Spinal cord (tissue), 10 donors: ENCODE measurements around the gene ODF2. TPM values are rescaled to one million over a fixed set of nuclear protein-coding genes. Genes with fewer than 3 reads are reported as not detected.
A peak's percentile ranks its signal among the peaks of the same experiment; 100 is the strongest.

ENCODE experiments used
- DNase-seq, 6 donors: peaks; one replicate each; pipeline versions ENCODE4 v3.0.0 to v3.0.0-alpha.2; 2013 to 2015; ENCODE audit warnings: low spot score in 6 of 6, low read depth in 4 of 6
- H3K27ac ChIP-seq: one replicate; pipeline ENCODE4 v1.5.1; 2013; ENCODE audit warnings: low read depth, low read length, control low read depth
- H3K27me3 ChIP-seq: one replicate; pipeline ENCODE4 v1.6.1; 2013; ENCODE audit warnings: low read length; ENCODE audit not compliant: control insufficient read depth, insufficient read depth
- H3K36me3 ChIP-seq: one replicate; pipeline ENCODE4 v1.6.1; 2013; ENCODE audit warnings: low read length; ENCODE audit not compliant: control insufficient read depth, insufficient read depth
- H3K4me1 ChIP-seq: one replicate; pipeline ENCODE4 v1.6.1; 2013; ENCODE audit warnings: low read length; ENCODE audit not compliant: control insufficient read depth, insufficient read depth
- H3K4me3 ChIP-seq: one replicate; pipeline ENCODE4 v1.5.1; 2013; ENCODE audit warnings: low read depth, low read length, control low read depth
- H3K9me3 ChIP-seq: one replicate; pipeline ENCODE4 v1.6.1; 2013; ENCODE audit warnings: low read length; ENCODE audit not compliant: control insufficient read depth, insufficient read depth
- WGBS: methylation state at CpG from one replicate; pipeline ENCODE4 v1.1.5; 2013; ENCODE audit warnings: missing lambda C conversion rate; ENCODE audit not compliant: insufficient coverage; 5-methylcytosine and 5-hydroxymethylcytosine counted together
- polyA plus RNA-seq, 2 donors: library from polyadenylated mRNA; unstranded; fragments of 120-200 nt; gene quantifications; one replicate each; pipeline ENCODE4 v1.2.1, GENCODE V29; 2013; ENCODE audit not compliant: insufficient read length in 2 of 2
- small RNA-seq: library from RNA; depleted of rRNA; stranded (forward); fragments of <200 nt; gene quantifications from one replicate; pipeline ENCODE3, GENCODE V24; 2014; ENCODE audit warnings: low replicate concordance
- total RNA-seq, 2 donors: library from RNA; depleted of rRNA in 1 of 2; stranded (reverse); fragments of 120-200 nt in 1 of 2; fragments of >200 nt in 1 of 2; gene quantifications; one replicate each; pipeline versions ENCODE4 v1.2.3 to v1.2.4, GENCODE V29; 2013 to 2014
- donor health status: healthy.

Gene ODF2
- total and polyA plus RNA-seq, 4 donors = 21.2 to 67.8 (median 50.2) TPM

- Histone ChIP-seq H3K27ac (no peak overlapping the region), H3K36me3 (peaks cover 67% of the 10 kb centered on the region), H3K27me3 (no peaks in the 10 kb centered on the region), H3K4me1 (no peaks in the 10 kb centered on the region), H3K9me3 (no peaks in the 10 kb centered on the region), H3K4me3 (no peak overlapping the region)
- no peak for DNase-seq
- WGBS = no CpG with 5 or more reads among the region's 4 CpGs
Observed at GRCh38 chr9:128532581-128532980, 76.8 kb downstream of the ODF2 start.

GRCh38 chr9:128540634-128541360, 85.0 kb downstream of the ODF2 start:
- Histone ChIP-seq H3K27me3 (no peaks in the 10 kb centered on the region), H3K9me3 (no peaks in the 10 kb centered on the region), H3K27ac (no peak overlapping the region), H3K4me1 (no peaks in the 10 kb centered on the region), H3K4me3 (no peak overlapping the region), H3K36me3 (peaks cover 45% of the 10 kb centered on the region)
- no peak for DNase-seq
- WGBS = no CpG with 5 or more reads among the region's 3 CpGs

- no peak overlapping the region for H3K27ac ChIP-seq
- H3K27me3 ChIP-seq = no peaks in the 10 kb centered on the region
- H3K9me3 ChIP-seq = no peaks in the 10 kb centered on the region
- peaks cover 20% of the 10 kb centered on the region for H3K4me1 ChIP-seq
- WGBS = 94% methylated on average over 3 of the region's 3 CpGs
- DNase-seq = no peak
- H3K36me3 ChIP-seq = peaks cover 13% of the 10 kb centered on the region
- no peak overlapping the region for H3K4me3 ChIP-seq
Observed at GRCh38 chr9:128546504-128546903, 90.7 kb downstream of the ODF2 start.

- WGBS = 87% methylated on average over 6 of the region's 7 CpGs
- H3K27me3 ChIP-seq = no peaks in the 10 kb centered on the region
- H3K4me1 ChIP-seq = peaks cover 25% of the 10 kb centered on the region
- no peaks in the 10 kb centered on the region for H3K36me3 ChIP-seq
- no peak overlapping the region for H3K27ac ChIP-seq
- no peaks in the 10 kb centered on the region for H3K9me3 ChIP-seq
- H3K4me3 ChIP-seq = no peak overlapping the region
- DNase-seq = no peak
Observed at GRCh38 chr9:128548876-128549275, 93.1 kb downstream of the ODF2 start.

- Histone ChIP-seq H3K27me3 (no peaks in the 10 kb centered on the region), H3K4me3 (no peak overlapping the region), H3K27ac (peak overlapping the region; percentile 96), H3K4me1 (peaks cover 29% of the 10 kb centered on the region), H3K9me3 (no peaks in the 10 kb centered on the region), H3K36me3 (no peaks in the 10 kb centered on the region)
- DNase-seq = peak in 1 of 6 donors; percentile 31
- no CpG with 5 or more reads among the region's 2 CpGs for WGBS
Observed at GRCh38 chr9:128550226-128550625, 94.4 kb downstream of the ODF2 start.

Small RNA genes within 50 kb of the gene (small RNA-seq; reads per million reads assigned to genes)
- not detected for gene RNU7-171P

Other genes with a start within 250 kb of the ODF2 start
- gene GOLGA2, start 180.0 kb upstream of the ODF2 start, total RNA-seq = 10 to 100 TPM; 70.6 to 95.8 TPM
- 100 to 1,000 TPM in 1 of 2 donors, 10 to 100 TPM in 1; 76.2 to 119 TPM for gene GOLGA2, start 180.0 kb upstream of the ODF2 start, polyA plus RNA-seq
- gene SWI5, start 179.7 kb upstream of the ODF2 start, total RNA-seq = 10 to 100 TPM; 14.1 to 41.2 TPM
- 10 to 100 TPM; 22.6 to 27.5 TPM for gene SWI5, start 179.7 kb upstream of the ODF2 start, polyA plus RNA-seq
- gene TRUB2, start 133.6 kb upstream of the ODF2 start, total RNA-seq = 10 to 100 TPM; 20.5 to 34.8 TPM
- 10 to 100 TPM; 44.7 to 46.3 TPM for gene TRUB2, start 133.6 kb upstream of the ODF2 start, polyA plus RNA-seq
- gene COQ4, start 133.2 kb upstream of the ODF2 start, total RNA-seq = 10 to 100 TPM; 20.6 to 60.4 TPM
- gene COQ4, start 133.2 kb upstream of the ODF2 start, polyA plus RNA-seq = 10 to 100 TPM; 73.0 to 94.9 TPM
- 10 to 100 TPM; 23.1 to 36.3 TPM for gene SLC27A4, start 115.5 kb upstream of the ODF2 start, total RNA-seq
- gene SLC27A4, start 115.5 kb upstream of the ODF2 start, polyA plus RNA-seq = 10 to 100 TPM; 53.7 to 56.8 TPM
- gene URM1, start 84.6 kb upstream of the ODF2 start, total RNA-seq = 10 to 100 TPM; 28.4 to 47.2 TPM
- 10 to 100 TPM; 79.4 to 80.6 TPM for gene URM1, start 84.6 kb upstream of the ODF2 start, polyA plus RNA-seq
- gene CERCAM, start 35.1 kb upstream of the ODF2 start, total RNA-seq = 10 to 100 TPM; 27.5 to 32.5 TPM
- 10 to 100 TPM; 48.6 to 74.1 TPM for gene CERCAM, start 35.1 kb upstream of the ODF2 start, polyA plus RNA-seq
- gene GLE1, start 48.7 kb downstream of the ODF2 start, total RNA-seq = 10 to 100 TPM; 14.8 to 27.8 TPM
- gene GLE1, start 48.7 kb downstream of the ODF2 start, polyA plus RNA-seq = 10 to 100 TPM; 20.8 to 21.1 TPM
- gene SPTAN1, start 96.6 kb downstream of the ODF2 start, total RNA-seq = 100 to 1,000 TPM; 523 to 740 TPM
- gene SPTAN1, start 96.6 kb downstream of the ODF2 start, polyA plus RNA-seq = 1,000 to 10,000 TPM; 1,013 to 1,193 TPM
- gene DYNC2I2, start 200.8 kb downstream of the ODF2 start, total RNA-seq = 10 to 100 TPM; 23.0 to 65.3 TPM
- 10 to 100 TPM; 62.9 to 63.1 TPM for gene DYNC2I2, start 200.8 kb downstream of the ODF2 start, polyA plus RNA-seq
- gene SET, start 233.2 kb downstream of the ODF2 start, total RNA-seq = 100 to 1,000 TPM; 445 to 512 TPM
- gene SET, start 233.2 kb downstream of the ODF2 start, polyA plus RNA-seq = 100 to 1,000 TPM; 398 to 461 TPM
- gene PKN3, start 246.5 kb downstream of the ODF2 start, total RNA-seq = 1 to 10 TPM; 1.1 to 5.5 TPM
- gene PKN3, start 246.5 kb downstream of the ODF2 start, polyA plus RNA-seq = 1 to 10 TPM; 5.5 to 5.9 TPM